HepG2 (cell line): ENCODE results near the gene SPAG9. TPM values are rescaled to one million over a fixed set of nuclear protein-coding genes. Genes with fewer than 3 reads are reported as not detected.

Experiments used
- BCL6 ChIP-seq: IDR thresholded peaks from 2 replicates; pipeline ENCODE4 v1.6.1; 2016; ENCODE audit warnings: missing genetic modification reagents, missing compliant biosample characterization
- FOXJ3 ChIP-seq: sonication (generic); formaldehyde crosslinking; IDR thresholded peaks from 2 replicates; pipeline ENCODE4 v1.4.0; 2020; ENCODE audit warnings: missing genetic modification reagents, mild to moderate bottlenecking, borderline replicate concordance
- HDAC1 ChIP-seq: sonication (generic); formaldehyde crosslinking; IDR thresholded peaks from 2 replicates; pipeline ENCODE4 v1.5.1; 2020; ENCODE audit warnings: mild to moderate bottlenecking, missing genetic modification reagents
- HDAC2 ChIP-seq: sonication (generic); formaldehyde crosslinking; IDR thresholded peaks from 2 replicates; pipeline ENCODE4 v1.4.0; 2020; ENCODE audit warnings: missing genetic modification reagents
- HNRNPUL1 ChIP-seq: fragments of 200-400 bp; formaldehyde crosslinking; IDR thresholded peaks from 2 replicates; pipeline ENCODE4 v1.6.1; 2017; ENCODE audit warnings: low read depth, mild to moderate bottlenecking, low read length, moderate library complexity
- MTA1 ChIP-seq: sonication (generic); formaldehyde crosslinking; IDR thresholded peaks from 2 replicates; pipeline ENCODE4 v1.4.0; 2020; ENCODE audit warnings: missing genetic modification reagents, mild to moderate bottlenecking, borderline replicate concordance
- REST ChIP-seq, 2 experiments: IDR thresholded peaks; 2 replicates each; pipeline ENCODE4 v1.6.1; 2011 to 2012; ENCODE audit warnings: low read length in 2 of 2, borderline replicate concordance in 1 of 2, low read depth in 1 of 2, mild to moderate bottlenecking in 1 of 2, moderate library complexity in 1 of 2
- SMC3 ChIP-seq: IDR thresholded peaks from 2 replicates; pipeline ENCODE4 v1.6.1; 2011; ENCODE audit warnings: low read length, improper control_type of control experiment
- SNAPC4 ChIP-seq: sonication (generic); formaldehyde crosslinking; IDR thresholded peaks from 2 replicates; pipeline ENCODE4 v1.4.0; 2020; ENCODE audit warnings: mild to moderate bottlenecking, missing genetic modification reagents
- SOX6 ChIP-seq, 2 experiments: fragments of 450-650 bp in 1 of 2; sonication (generic) in 1 of 2; formaldehyde crosslinking in 1 of 2; IDR thresholded peaks; 2 replicates each; pipeline versions ENCODE4 v1.4.0 to v1.6.1; 2017 to 2020; ENCODE audit warnings: antibody characterized with exemption in 1 of 2, mild to moderate bottlenecking in 1 of 2, missing genetic modification reagents in 1 of 2
- SP140L ChIP-seq: sonication (generic); formaldehyde crosslinking; IDR thresholded peaks from 2 replicates; pipeline ENCODE4 v1.4.0; 2020; ENCODE audit warnings: missing genetic modification reagents, borderline replicate concordance
- ZBTB43 ChIP-seq: sonication (generic); formaldehyde crosslinking; conservative IDR thresholded peaks from 2 replicates; pipeline ENCODE4 v1.4.0; 2020; ENCODE audit warnings: missing genetic modification reagents
- ZNF224 ChIP-seq: sonication (generic); formaldehyde crosslinking; IDR thresholded peaks from 2 replicates; pipeline ENCODE4 v1.5.0; 2020; ENCODE audit warnings: mild to moderate bottlenecking, missing genetic modification reagents
- ZNF256 ChIP-seq: sonication (generic); formaldehyde crosslinking; conservative IDR thresholded peaks from 2 replicates; pipeline ENCODE4 v1.4.0; 2020; ENCODE audit warnings: missing genetic modification reagents
- ZNF703 ChIP-seq: sonication (generic); formaldehyde crosslinking; IDR thresholded peaks from 2 replicates; pipeline ENCODE4 v1.5.1; 2020; ENCODE audit warnings: missing genetic modification reagents, mild to moderate bottlenecking, moderate library complexity, borderline replicate concordance
- ZNF788 ChIP-seq: sonication (generic); formaldehyde crosslinking; IDR thresholded peaks from 2 replicates; pipeline ENCODE4 v1.5.0; 2020; ENCODE audit warnings: mild to moderate bottlenecking, missing genetic modification reagents, borderline replicate concordance
- polyA plus RNA-seq, 8 experiments: library from polyadenylated mRNA; depleted of rRNA in 3 of 8; stranded (reverse) in 7 of 8; unstranded in 1 of 8; fragments of >200 nt; fragmentation: Illumina TruSeq in 4 of 8; extraction: Trizol in 4 of 8; gene quantifications; 2 replicates each; pipeline versions ENCODE4 v1.2.1 to v1.2.3, GENCODE V29; 2011 to 2016; ENCODE audit warnings: low read depth in 4 of 8, missing spikeins in 1 of 8, mixed read lengths in 1 of 8; ENCODE audit not compliant: insufficient read depth in 1 of 8
- total RNA-seq, 5 experiments: library from RNA; depleted of rRNA; stranded (reverse); fragments of >200 nt; fragmentation: Illumina TruSeq; extraction: Trizol; gene quantifications; 2 replicates each; pipeline ENCODE4 v1.2.3, GENCODE V29; 2016; ENCODE audit warnings: low read depth in 1 of 5

Gene SPAG9
- total and polyA plus RNA-seq, 2 of the 13 experiments (the other 11 are each of a cell fraction or from before 2014, with no cell fraction given): 43.2 to 78.6 TPM

GRCh38 chr17:50977487-50978159, 143.0 kb downstream of the SPAG9 start (continued):
- TF ChIP-seq REST (IDR thresholded peaks at IDR 0.05; ENCODE audit: borderline replicate concordance in 1 of 2, low read depth in 1 of 2, low read length in 2 of 2) (no peak), HDAC2 (CRISPR knock-in tag) (peak; percentile 91), BCL6 (CRISPR knock-in tag) (peak; percentile 29; the same call in 1 of the 2 replicates), HDAC1 (CRISPR knock-in tag) (0 out of 2 replicates have a peak, but pooled peaks have one; percentile 47), SOX6 (IDR thresholded peaks at IDR 0.05) (no peak), SOX6 (CRISPR knock-in tag; IDR thresholded peaks at IDR 0.05) (peak; percentile 82), MTA1 (CRISPR knock-in tag) (peak; percentile 66), ZNF224 (no peak), ZNF256 (0 out of 2 replicates have a peak, but pooled peaks have one; percentile 36), FOXJ3 (peak; percentile 67; the same call in 1 of the 2 replicates), SMC3 (no peak), HNRNPUL1 (no peak), ZBTB43 (CRISPR knock-in tag) (peak; percentile 73), SNAPC4 (CRISPR knock-in tag) (no peak), ZNF703 (CRISPR knock-in tag) (no peak), SP140L (CRISPR knock-in tag) (peak; percentile 52; the same call in 1 of the 2 replicates), ZNF788 (CRISPR knock-in tag) (peak; percentile 27; the same call in 1 of the 2 replicates)
